ENCODE results near the gene VMA21. TPM values are rescaled to one million over a fixed set of nuclear protein-coding genes. Genes with fewer than 3 reads are reported as not detected.

The VMA21 gene
- total RNA-seq, 1 donor from 2014 or later: 28.4 TPM

GRCh38 chrX:151416579-151416978 lies 19.6 kb downstream of the VMA21 start:
- no peak for TF ChIP-seq CTCF (IDR thresholded peaks at IDR 0.05; ENCODE audit: unreplicated experiment)
- no peaks in the 10 kb centered on the region for H3K4me1 Mint-ChIP-seq (ENCODE audit: unreplicated experiment)
- no peak overlapping the region for H3K4me3 Mint-ChIP-seq (ENCODE audit: unreplicated experiment)
- no peaks in the 10 kb centered on the region for H3K27me3 Mint-ChIP-seq (ENCODE audit: unreplicated experiment)
- H3K27ac Mint-ChIP-seq (ENCODE audit: unreplicated experiment): no peak overlapping the region
- H3K36me3 Mint-ChIP-seq (ENCODE audit: low read depth, unreplicated experiment): no peaks in the 10 kb centered on the region
- no peaks in the 10 kb centered on the region for H3K9me3 Mint-ChIP-seq (ENCODE audit: unreplicated experiment)
- no peak for DNase-seq (ENCODE audit: low spot score)

GRCh38 chrX:151419782-151420181 lies 22.8 kb downstream of the VMA21 start:
- no peak overlapping the region for H3K4me3 Mint-ChIP-seq (ENCODE audit: unreplicated experiment)
- no peaks in the 10 kb centered on the region for H3K4me1 Mint-ChIP-seq (ENCODE audit: unreplicated experiment)
- TF ChIP-seq CTCF (IDR thresholded peaks at IDR 0.05; ENCODE audit: unreplicated experiment): no peak
- H3K9me3 Mint-ChIP-seq (ENCODE audit: unreplicated experiment): no peaks in the 10 kb centered on the region
- H3K27me3 Mint-ChIP-seq (ENCODE audit: unreplicated experiment): peaks cover 2% of the 10 kb centered on the region
- no peaks in the 10 kb centered on the region for H3K36me3 Mint-ChIP-seq (ENCODE audit: low read depth, unreplicated experiment)
- H3K27ac Mint-ChIP-seq (ENCODE audit: unreplicated experiment): no peak overlapping the region
- DNase-seq (ENCODE audit: low spot score): no peak

- Mint-ChIP-seq H3K9me3 (ENCODE audit: unreplicated experiment) (no peaks in the 10 kb centered on the region), H3K27me3 (ENCODE audit: unreplicated experiment) (peaks cover 3% of the 10 kb centered on the region), H3K36me3 (ENCODE audit: low read depth, unreplicated experiment) (no peaks in the 10 kb centered on the region), H3K4me1 (ENCODE audit: unreplicated experiment) (no peaks in the 10 kb centered on the region), H3K4me3 (ENCODE audit: unreplicated experiment) (no peak overlapping the region), H3K27ac (ENCODE audit: unreplicated experiment) (no peak overlapping the region)
- TF ChIP-seq CTCF (IDR thresholded peaks at IDR 0.05; ENCODE audit: unreplicated experiment): no peak
- no peak for DNase-seq (ENCODE audit: low spot score)
Observed at GRCh38 chrX:151424505-151424904, 27.5 kb downstream of the VMA21 start.

- no peak for TF ChIP-seq CTCF (IDR thresholded peaks at IDR 0.05; ENCODE audit: unreplicated experiment)
- H3K4me3 Mint-ChIP-seq (ENCODE audit: unreplicated experiment): no peak overlapping the region
- H3K27me3 Mint-ChIP-seq (ENCODE audit: unreplicated experiment): peaks cover 2% of the 10 kb centered on the region
- H3K27ac Mint-ChIP-seq (ENCODE audit: unreplicated experiment): no peak overlapping the region
- no peak for DNase-seq (ENCODE audit: low spot score)
- no peaks in the 10 kb centered on the region for H3K4me1 Mint-ChIP-seq (ENCODE audit: unreplicated experiment)
- no peaks in the 10 kb centered on the region for H3K36me3 Mint-ChIP-seq (ENCODE audit: low read depth, unreplicated experiment)
- H3K9me3 Mint-ChIP-seq (ENCODE audit: unreplicated experiment): no peaks in the 10 kb centered on the region
Observed at GRCh38 chrX:151448509-151448908, 51.5 kb downstream of the VMA21 start.

GRCh38 chrX:151458824-151459223 lies 61.8 kb downstream of the VMA21 start:
- no peak for TF ChIP-seq CTCF (IDR thresholded peaks at IDR 0.05; ENCODE audit: unreplicated experiment)
- no peaks in the 10 kb centered on the region for H3K9me3 Mint-ChIP-seq (ENCODE audit: unreplicated experiment)
- H3K4me3 Mint-ChIP-seq (ENCODE audit: unreplicated experiment): no peak overlapping the region
- H3K36me3 Mint-ChIP-seq (ENCODE audit: low read depth, unreplicated experiment): no peaks in the 10 kb centered on the region
- DNase-seq (ENCODE audit: low spot score): no peak
- no peak overlapping the region for H3K27ac Mint-ChIP-seq (ENCODE audit: unreplicated experiment)
- H3K4me1 Mint-ChIP-seq (ENCODE audit: unreplicated experiment): no peaks in the 10 kb centered on the region
- H3K27me3 Mint-ChIP-seq (ENCODE audit: unreplicated experiment): peaks cover 5% of the 10 kb centered on the region

Other genes with a start within 250 kb of the VMA21 start
- 1.1 TPM for gene GPR50, start 220.6 kb upstream of the VMA21 start, total RNA-seq (ENCODE audit: unreplicated experiment)
- gene PASD1, start 166.5 kb downstream of the VMA21 start, total RNA-seq (ENCODE audit: unreplicated experiment): not detected